CMK (cell line): ENCODE measurements around the gene SHROOM2.

Experiments used
- DNase-seq: peaks from one replicate; pipeline ENCODE4 v3.0.0-alpha.2; 2010; ENCODE audit warnings: low read depth

Gene SHROOM2

GRCh38 chrX:9865804-9866472 is 79.7 kb downstream of the SHROOM2 start:
- DNase-seq = no peak

- no peak for DNase-seq
These were observed 80.4 kb downstream of the SHROOM2 start for GRCh38 chrX:9866633-9867032.

- no peak for DNase-seq
These were observed 81.0 kb downstream of the SHROOM2 start for GRCh38 chrX:9867226-9867625.

- DNase-seq = no peak
These were observed 81.5 kb downstream of the SHROOM2 start for GRCh38 chrX:9867753-9868152.

GRCh38 chrX:9871701-9872268 is 85.6 kb downstream of the SHROOM2 start:
- DNase-seq = no peak

- DNase-seq = no peak
These were observed 87.1 kb downstream of the SHROOM2 start for GRCh38 chrX:9873360-9873759.

- no peak for DNase-seq
These were observed 87.7 kb downstream of the SHROOM2 start for GRCh38 chrX:9873952-9874351.

- no peak for DNase-seq
These were observed 88.3 kb downstream of the SHROOM2 start for GRCh38 chrX:9874483-9874882.

- no peak for DNase-seq
These were observed 89.6 kb downstream of the SHROOM2 start for GRCh38 chrX:9875801-9876200.

GRCh38 chrX:9876201-9876600 is 90.0 kb downstream of the SHROOM2 start:
- DNase-seq = no peak

GRCh38 chrX:9878146-9878820 is 92.1 kb downstream of the SHROOM2 start:
- no peak for DNase-seq

- no peak for DNase-seq
These were observed 94.0 kb downstream of the SHROOM2 start for GRCh38 chrX:9880237-9880636.

GRCh38 chrX:9880870-9881269 is 94.6 kb downstream of the SHROOM2 start:
- no peak for DNase-seq

- DNase-seq = no peak
These were observed 96.6 kb downstream of the SHROOM2 start for GRCh38 chrX:9882669-9883446.

- DNase-seq = no peak
These were observed 98.0 kb downstream of the SHROOM2 start for GRCh38 chrX:9884031-9884779.

- DNase-seq = no peak
These were observed 98.9 kb downstream of the SHROOM2 start for GRCh38 chrX:9885150-9885549.

- no peak for DNase-seq
These were observed 101.5 kb downstream of the SHROOM2 start for GRCh38 chrX:9887659-9888297.

GRCh38 chrX:9888953-9889470 is 102.8 kb downstream of the SHROOM2 start:
- DNase-seq = no peak

GRCh38 chrX:9890681-9891091 is 104.5 kb downstream of the SHROOM2 start:
- no peak for DNase-seq

GRCh38 chrX:9895225-9895912 is 109.1 kb downstream of the SHROOM2 start:
- DNase-seq = no peak

- no peak for DNase-seq
These were observed 111.5 kb downstream of the SHROOM2 start for GRCh38 chrX:9897761-9898161.
